NCI-H1417 treated with DMSO at 0.1 percent for 48 hours (cell line): ENCODE data around the gene HS3ST2.
"Not testable (repeated sequence)": the region's sequence is repeated elsewhere in the genome, so short reads cannot be mapped to it uniquely, and the experiment has no call there.

Source experiments
- DNase-seq: peaks from one replicate; lab custom pipeline; 2025; lab: John Stamatoyannopoulos, UW

Gene HS3ST2

DNA sequence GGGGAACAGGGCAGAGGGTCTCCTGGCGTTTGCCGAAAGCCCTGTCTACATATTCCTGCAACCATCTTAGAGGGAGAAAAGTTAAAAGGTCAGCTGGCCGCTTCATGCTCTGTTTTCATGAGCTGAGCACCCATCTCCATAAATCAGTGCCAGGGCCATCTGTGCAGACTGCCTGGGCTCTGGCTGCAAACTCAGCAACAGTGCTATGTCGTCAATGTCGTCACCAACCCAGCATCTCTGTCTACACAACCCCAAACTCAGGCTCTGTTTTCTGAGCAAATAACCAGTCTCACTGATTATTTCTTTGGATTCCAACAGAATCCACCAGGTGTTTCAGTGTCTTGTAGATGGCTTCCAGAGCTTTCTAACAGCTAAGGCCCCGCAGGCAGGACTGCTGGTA lies 65.0 kb downstream of the HS3ST2 start:
- DNase-seq, result no peak

DNA sequence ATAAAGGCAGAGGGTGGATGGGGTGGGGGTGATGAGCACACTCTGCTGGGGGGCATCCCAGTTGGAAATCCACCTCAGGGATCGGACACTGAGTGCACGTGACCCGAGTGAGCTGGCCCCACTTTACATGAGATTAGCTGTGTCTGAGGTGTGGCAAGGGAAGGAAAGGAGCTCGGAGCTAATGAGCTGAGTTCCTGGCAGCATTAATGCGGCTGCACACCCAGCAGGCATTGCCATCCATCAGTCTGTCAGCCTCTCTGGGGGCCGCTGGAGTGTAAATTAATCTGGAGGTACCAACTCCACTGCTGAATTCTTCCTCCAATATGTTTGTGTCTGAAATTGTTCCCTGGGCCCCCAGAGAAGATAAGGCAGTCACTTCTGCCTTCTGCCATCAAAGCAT lies 65.5 kb downstream of the HS3ST2 start:
- DNase-seq, result no peak

DNA sequence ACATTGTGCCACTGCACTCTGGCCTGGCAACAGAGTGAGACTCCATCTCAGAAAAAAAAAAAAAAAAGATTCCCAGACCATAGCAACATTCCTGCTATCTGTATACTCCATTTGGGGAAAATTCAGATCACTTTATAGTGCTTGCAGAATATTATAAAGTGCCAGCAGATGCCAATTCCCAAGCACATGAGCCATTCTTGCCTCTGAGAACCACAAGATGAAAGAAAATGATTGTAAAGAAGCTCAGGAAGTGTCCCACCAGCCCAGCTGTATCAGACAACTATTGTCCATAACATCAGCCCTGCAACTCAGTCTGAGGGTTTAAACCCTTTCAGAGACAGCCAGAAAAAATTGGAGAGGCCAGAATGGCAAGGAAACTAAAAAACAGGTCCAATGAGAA lies 69.0 kb downstream of the HS3ST2 start:
- DNase-seq, result no peak

DNA sequence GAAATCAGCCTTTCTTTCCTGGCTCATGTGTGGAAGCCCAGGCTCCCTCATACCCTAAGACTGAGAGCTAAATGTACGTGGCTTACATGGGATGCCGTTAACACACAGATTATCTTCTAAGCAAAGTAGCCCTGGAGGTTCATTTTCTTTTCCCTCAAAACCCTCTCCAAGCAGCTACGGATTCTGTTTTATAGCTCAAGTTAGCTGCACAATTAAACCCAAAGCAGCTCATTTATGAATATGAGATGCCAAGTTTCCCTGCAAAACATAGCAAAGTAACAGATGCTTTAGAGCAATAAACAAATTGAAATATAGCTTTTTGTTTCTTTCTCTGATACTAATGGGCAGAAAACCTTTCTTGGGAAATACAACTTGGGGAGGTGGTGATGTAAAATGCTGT lies 72.0 kb downstream of the HS3ST2 start:
- DNase-seq, result no peak

DNA sequence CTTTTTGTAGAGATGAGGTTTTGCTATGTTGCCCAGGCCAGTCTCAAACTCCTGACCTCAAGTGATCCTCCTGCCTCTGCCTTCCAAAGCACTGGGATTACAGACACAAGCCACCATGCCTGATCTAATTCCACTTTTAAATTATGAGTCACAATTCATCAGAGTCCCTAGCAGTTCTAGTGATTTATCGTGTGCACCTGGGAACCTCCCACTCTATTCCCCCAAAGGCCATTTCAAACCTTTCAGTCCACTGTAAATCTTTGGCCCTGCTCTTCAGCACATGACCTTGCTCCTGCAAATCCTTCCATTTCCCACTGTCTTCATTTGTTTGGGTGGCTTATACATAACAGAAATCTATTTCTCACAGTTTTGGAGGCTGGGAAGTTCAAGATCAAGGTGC lies 73.0 kb downstream of the HS3ST2 start:
- DNase-seq, result no peak

DNA sequence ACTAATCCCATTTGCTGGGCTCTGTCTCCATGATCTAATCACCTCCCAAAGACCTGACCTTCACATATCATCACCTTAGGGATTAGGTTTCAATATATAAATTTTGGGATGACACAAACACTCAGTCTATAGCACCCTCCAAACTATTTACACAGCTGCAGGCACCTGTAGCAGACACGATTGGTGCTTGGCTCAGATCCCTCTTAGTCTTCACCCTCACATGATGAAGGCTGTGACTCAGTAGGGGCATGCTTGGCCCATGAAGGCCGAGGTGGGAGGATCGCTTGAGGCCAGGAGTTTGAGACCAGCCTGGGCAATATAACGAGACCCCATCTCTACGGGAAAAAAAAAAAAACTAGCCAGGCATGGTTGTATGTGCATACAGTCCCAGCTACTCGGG lies 73.5 kb downstream of the HS3ST2 start:
- no peak for DNase-seq

DNA sequence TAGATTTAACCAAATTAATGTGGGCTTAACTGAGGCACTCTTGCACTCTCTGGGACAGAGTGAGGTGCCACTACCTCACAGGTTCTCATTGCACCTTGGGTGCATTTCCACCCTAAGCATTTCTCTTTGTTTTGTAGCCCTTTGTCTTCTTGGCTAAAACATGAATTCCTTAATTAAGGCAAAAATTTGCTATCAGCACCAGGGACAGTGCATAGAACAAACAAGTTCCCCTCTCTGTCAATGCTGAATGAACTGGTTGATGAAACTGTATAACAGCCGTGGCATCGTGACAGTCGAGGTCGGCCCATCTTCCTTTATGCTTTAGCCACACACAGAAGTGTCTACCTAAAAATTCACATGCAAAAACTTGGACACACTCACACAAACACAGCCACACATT lies 74.8 kb downstream of the HS3ST2 start:
- no peak for DNase-seq

DNA sequence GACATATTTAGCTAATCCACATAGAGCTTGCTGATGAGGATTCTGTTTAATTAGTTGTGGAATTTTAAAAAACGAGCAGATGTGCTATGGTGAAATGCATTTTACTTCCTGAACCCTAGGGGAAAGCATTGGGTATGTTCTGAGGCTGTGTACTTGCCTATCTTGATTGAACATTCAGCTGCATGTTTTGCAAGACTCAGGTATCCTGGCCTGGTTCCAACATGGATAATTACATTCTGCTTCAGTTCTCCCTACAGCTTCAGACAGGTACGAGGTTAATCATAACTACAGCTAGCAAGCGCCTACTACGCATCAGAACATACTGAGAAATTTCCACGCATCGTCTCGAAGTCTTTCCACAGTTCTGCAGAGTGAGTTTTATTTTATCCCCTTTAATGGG lies 77.0 kb downstream of the HS3ST2 start:
- DNase-seq, result no peak

DNA sequence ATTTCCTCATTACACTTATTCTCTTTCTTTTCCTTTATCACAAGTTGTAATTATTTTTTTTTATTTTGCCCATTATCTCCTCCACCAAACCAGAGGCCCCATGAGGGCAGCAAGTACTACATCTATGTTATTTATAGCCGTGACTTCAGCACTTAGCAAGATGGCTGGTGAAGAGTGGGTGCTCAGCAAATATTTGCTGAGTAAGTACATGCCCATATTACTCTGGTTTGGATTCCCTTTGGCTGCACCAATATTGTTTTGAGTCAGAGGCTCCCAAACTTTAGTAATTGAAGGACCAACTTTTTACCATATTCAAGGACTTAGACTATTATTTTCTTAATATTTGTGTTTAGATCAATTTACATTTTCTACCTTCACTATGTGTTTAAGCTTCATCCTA lies 83.2 kb downstream of the HS3ST2 start:
- no peak for DNase-seq

DNA sequence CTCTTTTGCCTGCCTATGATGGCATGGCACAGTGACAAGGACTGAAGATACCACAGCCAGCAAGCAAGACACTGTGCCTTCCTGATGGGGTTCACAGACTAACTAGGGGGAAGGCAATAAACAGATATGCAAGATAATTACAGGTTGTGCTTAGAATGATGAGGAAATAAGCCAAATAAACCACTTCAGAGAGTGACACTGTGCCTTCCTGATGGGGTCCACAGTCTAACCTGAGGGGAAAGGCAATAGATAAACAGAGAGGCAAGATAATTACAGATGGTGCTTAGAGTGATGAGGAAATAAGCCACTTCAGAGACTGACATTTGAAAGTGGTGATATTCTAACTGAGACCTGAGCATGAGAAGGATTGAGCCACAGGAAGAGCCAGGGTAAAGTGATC lies 84.2 kb downstream of the HS3ST2 start:
- DNase-seq, result no peak

DNA sequence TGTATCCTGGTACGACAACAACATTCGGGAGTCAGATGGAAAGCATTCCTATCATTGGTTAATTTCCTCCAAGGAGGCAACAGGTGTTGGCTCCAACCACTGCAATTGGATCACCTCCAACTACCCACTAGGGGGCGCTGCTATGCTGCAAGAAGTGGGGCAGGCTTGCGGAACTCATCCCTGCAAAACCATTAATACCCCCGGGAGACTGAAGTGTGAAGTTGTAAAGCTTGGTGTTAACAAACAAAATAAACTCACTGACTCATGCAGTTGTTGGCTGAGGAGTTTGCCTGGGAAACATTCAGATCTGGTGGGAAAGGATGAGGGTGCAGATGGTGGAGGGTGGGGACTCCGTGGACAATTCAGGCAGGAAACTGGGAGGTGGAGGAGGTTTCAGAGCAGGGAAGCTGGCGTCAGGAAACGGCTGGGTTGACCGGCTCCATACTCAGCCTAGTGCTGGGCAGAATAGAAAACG lies 84.9 kb downstream of the HS3ST2 start:
- no peak for DNase-seq

DNA sequence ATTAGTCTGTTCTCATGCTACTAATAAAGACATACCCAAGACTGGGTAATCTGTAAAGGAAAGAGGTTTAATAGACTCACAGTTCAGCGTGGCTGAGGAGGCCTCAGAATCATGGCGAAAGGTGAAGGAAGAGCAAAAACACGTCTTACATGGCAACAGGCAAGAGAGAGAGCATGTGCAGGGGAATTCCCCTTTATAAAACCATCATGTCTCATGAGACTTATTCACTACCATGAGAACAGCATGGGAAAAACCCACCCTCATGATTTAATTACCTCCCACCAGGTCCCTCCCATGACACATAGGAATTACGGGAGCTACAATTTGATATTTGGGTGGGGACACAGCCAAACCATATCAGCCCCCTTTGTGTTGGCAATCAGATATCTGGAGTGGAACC lies 85.6 kb downstream of the HS3ST2 start:
- not testable (repeated sequence) for DNase-seq

DNA sequence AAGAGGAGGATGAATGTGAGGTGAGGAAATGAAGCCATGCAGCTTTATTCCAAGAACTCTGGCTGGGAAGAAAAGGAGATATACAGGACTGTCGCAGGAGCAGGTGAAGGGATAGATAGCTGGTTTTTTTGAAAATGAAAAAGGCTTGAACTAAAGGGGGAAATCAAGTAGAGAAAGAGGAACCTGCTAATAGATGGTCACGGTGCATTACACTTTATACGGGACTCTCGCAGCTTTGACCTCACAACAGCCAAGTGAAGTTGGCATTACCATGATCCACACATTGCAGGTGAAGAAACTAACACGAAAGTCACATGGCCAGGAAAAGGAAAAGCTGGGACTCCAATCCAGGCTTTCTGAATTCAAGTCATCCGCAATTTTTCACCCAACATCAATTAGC lies 86.9 kb downstream of the HS3ST2 start:
- no peak for DNase-seq

DNA sequence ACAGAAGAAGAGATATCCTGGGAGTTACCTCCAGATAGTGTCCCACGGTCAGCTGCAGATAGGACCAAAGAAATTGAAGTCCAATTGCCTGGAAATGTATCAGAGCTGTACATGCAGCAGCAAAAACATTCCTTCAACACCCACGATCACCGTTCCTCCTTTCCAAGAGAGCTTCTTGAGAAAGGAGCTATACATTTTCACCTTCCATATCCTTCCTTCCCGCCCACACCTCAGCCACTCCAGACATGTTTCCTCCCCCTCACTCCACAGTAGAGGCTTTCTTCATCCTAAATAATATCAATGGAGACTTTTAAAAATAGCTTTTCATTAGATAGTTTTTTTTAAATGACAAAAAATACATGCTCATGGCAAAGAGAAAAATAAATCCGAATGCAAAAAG lies 87.6 kb downstream of the HS3ST2 start:
- no peak for DNase-seq

DNA sequence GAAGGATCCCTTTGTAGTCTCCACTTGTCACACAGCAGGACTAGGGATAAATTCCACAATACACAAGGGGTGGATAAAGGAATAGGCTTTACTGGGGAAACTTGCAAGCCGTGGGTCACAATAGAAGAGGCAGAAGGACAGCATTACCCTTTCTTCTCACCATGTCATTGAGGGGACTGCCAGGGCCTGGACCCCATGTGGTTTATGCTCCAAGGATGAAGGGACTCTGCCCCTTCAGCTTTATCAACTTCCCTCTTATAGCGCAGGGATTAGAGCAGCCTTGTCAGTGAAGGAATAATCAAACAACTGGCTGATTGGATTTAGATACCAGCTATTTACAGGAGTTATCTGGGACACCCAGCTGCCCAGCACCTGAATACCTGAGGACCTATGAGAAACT lies 89.8 kb downstream of the HS3ST2 start:
- no peak for DNase-seq

DNA sequence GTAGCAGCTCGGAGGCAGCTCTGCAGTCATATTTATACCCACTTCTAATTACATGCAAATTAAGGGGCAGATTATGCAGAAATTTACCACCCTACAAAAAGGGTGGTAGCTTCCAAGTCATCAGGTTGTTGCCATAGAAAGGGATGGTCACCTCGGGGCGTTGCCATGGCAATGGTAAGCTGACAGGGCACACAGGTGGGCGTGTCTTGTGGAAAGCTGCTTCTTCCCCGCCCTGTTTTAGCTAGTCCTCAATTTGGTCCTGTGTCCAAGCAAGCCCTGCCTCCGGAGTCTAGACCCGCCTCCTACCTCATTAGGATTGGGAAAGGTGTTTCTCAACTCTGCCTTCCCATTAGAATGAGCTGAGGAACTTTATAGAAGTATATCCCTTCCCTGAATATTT lies 98.7 kb downstream of the HS3ST2 start:
- DNase-seq, result no peak

DNA sequence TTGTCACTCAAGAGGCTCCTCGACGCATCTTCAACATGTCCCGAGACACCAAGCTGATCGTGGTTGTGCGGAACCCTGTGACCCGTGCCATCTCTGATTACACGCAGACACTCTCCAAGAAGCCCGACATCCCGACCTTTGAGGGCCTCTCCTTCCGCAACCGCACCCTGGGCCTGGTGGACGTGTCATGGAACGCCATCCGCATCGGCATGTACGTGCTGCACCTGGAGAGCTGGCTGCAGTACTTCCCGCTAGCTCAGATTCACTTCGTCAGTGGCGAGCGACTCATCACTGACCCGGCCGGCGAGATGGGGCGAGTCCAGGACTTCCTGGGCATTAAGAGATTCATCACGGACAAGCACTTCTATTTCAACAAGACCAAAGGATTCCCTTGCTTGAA lies 101.0 kb downstream of the HS3ST2 start:
- DNase-seq, result no peak

DNA sequence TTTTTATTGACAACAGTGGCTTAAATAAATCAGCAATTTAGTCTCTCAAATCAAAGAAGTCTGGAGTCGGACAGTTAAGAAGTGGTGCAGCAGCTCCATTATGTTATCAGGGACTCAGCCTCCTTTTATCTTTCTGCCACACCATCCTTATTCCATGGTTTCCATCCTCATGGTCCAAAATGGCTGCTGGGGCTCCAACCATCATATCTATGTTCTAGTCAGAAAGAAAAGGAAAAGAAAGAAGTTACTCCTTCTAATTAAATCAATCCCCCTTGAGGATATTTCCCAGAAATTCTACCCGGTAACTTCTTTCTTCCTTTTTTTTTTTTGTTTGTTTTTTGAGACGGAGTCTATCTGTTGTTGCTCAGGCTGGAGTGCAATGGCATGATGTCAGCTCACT lies 109.5 kb downstream of the HS3ST2 start:
- DNase-seq, result no peak

DNA sequence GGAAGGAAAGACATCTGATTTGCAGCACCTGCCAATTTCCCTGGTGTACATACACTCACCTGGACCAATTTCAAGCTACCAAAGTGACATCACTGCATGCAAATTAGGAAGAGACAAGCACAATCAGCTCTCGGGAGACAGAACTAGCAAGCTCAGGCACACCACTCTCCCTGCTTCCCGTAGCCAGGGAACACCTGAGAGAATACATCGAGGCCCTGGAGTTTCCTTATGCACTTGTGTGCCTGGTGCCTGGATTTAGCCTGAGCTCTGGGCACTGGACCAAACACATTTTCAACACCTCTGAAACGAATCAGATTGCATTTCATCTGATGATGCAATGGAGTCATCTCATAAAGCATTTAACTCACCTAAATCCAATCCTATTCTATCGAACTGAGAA lies 110.5 kb downstream of the HS3ST2 start:
- DNase-seq, result no peak

DNA sequence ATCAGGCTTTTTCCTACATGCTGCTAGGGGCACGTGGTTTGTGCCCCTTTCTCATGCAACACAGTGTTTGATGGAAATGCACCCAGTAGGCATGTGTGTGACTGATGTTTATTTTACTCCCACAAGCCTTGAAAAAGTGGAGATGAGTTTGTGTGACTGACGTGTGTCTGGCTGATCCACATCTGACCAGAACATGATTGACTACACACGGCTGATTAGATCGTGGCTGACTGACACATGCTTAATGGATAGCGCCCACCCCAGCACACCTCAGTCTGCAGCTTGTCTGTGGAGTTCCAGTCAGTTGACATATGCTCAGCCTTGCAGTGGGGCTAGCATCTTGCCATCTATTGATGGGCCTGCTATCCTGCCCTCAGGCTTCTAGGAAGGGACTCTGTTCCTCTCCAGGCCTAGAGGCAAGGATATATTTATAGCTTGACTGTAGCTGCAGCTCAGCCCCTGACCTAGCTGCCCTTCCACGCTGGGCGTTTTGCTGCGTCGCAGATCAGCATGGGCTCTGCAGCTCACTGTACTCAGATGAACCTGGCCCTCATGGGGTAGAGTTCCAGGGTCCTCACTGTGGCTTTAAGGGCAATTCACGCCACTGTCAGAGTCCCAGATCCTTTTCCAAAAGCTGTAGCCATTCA lies 112.3 kb downstream of the HS3ST2 start:
- no peak for DNase-seq

DNA sequence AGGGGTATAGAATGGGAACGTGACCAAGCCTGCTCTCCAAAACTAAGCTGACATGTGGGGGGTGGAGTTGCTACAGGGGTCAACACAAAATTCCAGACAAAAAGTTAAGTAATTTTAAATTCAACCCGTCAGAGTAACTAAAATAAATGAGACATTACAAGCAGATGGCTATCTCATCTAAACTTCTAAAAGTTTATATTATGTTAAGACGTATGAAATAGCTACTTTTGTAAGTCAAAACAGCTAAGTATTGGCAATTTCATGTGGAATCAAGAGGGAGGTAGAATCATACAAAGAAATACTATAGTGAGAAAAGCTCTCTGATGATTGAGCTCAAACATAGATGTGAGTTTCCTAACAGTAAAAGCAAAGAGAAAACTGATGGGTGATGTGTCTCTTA lies 113.3 kb downstream of the HS3ST2 start:
- no peak for DNase-seq

DNA sequence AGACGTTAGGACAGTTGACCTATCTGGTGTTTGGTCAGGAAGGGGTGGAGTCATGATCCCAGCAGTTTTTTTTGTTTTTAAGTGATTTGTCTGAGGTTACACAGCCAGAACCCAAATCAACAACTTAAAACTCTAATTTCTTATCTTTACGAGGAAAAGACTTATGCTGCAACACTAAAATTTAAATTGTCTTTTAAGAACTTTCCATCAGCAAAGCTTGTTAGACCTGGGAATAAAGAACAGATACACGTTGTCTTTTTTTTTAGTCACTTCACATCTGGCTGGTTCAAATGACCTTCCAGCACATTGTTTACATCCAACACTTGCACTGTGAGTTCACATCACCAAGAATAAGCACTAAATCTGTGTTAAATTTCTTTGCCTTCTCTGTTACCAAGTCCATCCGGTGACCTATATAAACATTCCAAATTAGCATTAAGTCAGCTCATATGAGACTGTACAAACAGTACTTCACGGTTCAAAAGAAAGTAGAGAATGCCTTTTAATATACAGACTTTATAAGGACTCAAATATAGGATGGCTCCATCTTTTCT lies 115.0 kb downstream of the HS3ST2 start:
- no peak for DNase-seq

DNA sequence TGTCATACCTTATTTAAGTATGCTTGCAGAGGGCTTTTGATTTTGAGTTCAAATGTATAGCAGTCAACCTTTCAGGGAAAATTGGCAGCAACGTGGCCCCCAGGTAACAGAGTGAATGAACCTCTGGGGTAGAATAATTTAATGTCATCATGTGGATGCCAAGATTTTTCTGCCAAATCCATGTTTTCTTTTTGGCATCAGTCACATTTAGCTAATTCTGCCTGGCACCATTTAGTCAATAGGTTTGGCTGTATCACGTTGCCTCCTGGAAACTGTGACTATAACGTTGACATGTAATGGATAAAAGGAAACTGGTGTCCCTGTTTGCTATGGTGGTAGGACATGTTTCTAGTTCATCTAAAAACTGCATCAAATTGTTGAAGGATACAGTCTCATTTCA lies 115.5 kb downstream of the HS3ST2 start:
- no peak for DNase-seq

DNA sequence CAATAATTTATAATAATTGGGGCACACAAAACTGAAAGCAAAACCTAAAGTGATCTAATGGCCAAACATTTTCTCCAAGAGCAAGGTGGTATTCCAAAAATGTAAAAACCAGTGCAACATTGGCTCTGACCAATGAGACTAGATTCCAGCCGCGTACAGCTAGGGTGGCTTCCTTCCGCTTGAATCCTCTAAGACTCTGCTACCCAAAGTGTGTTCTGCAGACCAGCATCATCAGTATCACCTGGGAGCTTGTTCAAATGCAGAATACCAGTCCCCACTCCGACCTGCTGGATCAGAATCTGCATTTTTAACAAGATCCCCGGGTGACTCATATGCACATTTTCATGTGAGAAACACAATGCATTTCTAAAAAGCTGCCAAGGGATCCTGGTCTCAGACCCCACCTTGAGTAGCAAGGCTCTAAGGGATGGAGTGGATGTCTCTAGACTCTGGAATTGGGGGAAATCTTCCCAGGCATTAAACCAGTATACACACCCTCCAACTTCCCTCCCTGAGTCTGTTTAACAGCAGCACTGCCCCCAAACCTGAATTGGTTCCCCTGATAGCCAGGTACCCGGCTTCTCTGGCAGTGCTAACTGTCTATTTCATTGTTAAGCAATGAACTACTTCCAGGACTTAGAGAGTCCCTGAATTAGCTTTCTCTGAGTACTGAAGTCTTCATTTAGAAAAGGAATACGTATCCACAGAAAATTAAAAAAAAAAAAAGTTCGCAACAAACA lies 118.2 kb downstream of the HS3ST2 start:
- DNase-seq, result no peak
